NCI-H748 treated with DMSO at 0.1 percent for 48 hours (cell line): ENCODE data around the gene RAB21.

Source experiments
- DNase-seq: peaks from one replicate; lab custom pipeline; 2025; lab: John Stamatoyannopoulos, UW

RAB21 gene

GRCh38 chr12:71754461-71755145, at the start of gene RAB21:
TSS of gene RAB21 (plus strand) at chr12:71754863. CDS start at chr12:71755130, 267 bp downstream.
- peak; percentile 94 for DNase-seq

GRCh38 chr12:71704920-71705319, 49.7 kb upstream of the RAB21 start:
- no peak for DNase-seq

GRCh38 chr12:71708658-71709057, 46.0 kb upstream of the RAB21 start:
- no peak for DNase-seq

- no peak for DNase-seq
These were observed 44.2 kb upstream of the RAB21 start for GRCh38 chr12:71710276-71711125.

GRCh38 chr12:71718611-71719010, 36.1 kb upstream of the RAB21 start:
- no peak for DNase-seq

DNA sequence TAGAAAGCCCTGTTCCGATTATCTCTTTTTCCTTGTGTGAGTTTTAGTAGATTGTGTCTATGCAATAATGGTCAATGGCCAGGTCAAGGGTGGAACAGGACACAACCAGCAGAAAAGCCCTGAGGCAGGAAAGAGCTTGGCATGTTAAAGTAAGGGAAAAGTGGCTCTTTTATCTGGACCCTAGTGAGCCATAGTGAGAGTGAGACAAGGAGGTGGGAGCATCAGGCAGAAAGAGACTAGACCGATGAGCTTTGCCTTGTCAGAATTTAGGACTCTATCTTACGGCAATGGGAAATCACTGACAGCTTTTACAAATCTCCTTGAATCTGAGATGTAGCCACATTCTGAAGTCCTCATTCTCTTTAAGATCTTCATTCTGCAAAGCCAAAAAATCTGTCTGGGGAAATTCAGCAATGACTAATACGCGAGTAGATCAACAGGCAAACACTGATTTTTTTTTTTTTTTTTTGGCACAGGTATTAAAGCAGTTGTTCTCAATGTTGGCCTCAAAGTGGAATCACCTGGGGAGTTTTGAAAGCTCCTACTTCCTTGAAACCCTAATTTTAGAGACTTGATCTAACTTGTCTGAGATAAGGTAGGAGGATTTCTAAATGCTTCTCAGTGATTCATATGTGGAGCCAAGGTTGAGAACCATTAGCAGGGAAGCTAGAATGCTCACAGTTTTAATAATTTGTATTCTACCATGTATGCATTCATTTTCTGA, 34.9 kb upstream of the RAB21 start:
- DNase-seq, result no peak

- DNase-seq, result no peak
These were observed 32.7 kb upstream of the RAB21 start for GRCh38 chr12:71721783-71722505.

- DNase-seq, result no peak
These were observed 29.7 kb upstream of the RAB21 start for GRCh38 chr12:71725011-71725410.

- DNase-seq, result no peak
These were observed 28.1 kb upstream of the RAB21 start for GRCh38 chr12:71726548-71726947.

DNA sequence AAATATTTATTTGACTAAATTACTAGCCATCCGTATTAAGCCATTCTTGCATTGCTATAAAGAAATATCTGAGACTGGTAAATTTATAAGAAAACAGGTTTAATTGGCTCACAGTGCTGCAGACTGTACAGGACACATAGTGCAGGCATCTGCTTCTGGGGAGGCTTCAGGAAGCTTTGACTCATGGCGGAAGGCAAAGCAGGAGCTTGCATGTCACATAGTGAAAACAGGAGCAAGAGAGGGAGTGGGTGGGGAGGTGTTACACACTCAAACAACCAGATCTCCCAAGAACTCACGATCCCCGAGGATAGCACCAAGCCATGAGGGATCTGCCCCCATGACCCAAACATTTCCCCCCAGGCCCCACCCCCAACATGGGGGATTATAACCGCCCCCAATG, 26.7 kb upstream of the RAB21 start:
- DNase-seq, result no peak

- DNase-seq, result no peak
These were observed 23.7 kb upstream of the RAB21 start for GRCh38 chr12:71730936-71731335.

DNA sequence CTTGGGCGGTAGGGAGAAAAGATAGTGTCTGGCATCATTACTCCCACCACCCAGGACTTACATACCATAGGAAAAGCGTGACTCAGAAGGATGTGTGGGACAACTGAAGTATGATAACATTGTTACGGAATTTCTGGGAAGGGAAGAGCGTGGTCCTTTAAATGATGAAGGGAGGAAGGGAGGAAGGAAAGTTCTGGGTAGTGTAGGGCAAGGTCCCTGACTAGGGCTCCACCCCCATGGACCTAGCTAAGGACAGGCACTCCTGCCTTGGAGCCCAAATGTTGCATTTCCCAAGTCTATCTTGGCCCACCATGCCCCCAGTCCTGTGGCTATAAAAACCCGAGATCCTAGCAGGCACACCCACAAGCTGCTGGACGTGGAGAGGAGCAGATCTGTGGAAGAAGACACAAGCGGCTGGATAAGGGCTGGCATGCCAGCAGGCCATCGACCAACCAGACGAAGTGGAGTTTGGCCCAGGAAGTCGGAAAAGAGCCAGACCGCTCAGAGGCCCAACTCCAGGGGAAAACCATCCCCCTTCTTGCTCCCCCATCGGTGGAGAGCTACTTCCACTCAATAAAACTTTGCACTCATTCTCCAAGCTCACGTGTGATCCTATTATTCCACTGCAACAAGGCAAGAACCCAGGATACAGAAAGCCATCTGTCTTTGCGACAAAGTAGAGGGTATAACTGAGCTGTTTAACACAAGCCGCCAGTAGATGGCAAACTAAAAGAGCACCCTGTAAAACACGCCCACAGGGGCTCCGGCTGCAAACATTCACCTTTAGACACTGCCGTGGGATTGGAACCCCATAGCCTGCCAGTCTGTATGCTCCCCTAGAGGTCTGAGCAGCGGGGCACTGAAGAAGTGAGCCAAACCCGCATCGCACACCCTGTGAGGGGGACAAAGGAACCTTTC, 23.0 kb upstream of the RAB21 start:
- no peak for DNase-seq

- DNase-seq, result no peak
These were observed 22.3 kb upstream of the RAB21 start for GRCh38 chr12:71732357-71732712.

GRCh38 chr12:71737197-71737596, 17.5 kb upstream of the RAB21 start:
- DNase-seq, result no peak

DNA sequence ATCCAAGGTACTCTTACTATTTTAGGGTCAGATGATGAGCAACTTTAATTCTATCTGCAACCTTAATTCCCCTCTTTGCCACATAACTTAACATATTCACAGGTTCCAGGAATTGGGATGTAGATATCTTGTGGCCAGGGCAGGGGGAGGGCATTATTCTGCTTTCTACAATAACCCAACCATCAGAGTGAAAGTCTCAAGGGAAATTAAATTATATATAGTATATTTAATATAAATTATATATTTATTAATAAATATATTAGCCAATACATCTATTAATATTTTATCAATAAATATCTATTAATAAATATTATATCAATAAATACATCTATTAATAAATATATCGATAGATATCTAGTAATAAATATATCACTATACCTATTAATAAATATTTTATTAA, 11.7 kb upstream of the RAB21 start:
- no peak for DNase-seq

- no peak for DNase-seq
These were observed 10.0 kb upstream of the RAB21 start for GRCh38 chr12:71744522-71745300.

GRCh38 chr12:71746974-71747611, 7.6 kb upstream of the RAB21 start:
- peak; percentile 67 for DNase-seq

- no peak for DNase-seq
These were observed 6.4 kb upstream of the RAB21 start for GRCh38 chr12:71748081-71748850.

DNA sequence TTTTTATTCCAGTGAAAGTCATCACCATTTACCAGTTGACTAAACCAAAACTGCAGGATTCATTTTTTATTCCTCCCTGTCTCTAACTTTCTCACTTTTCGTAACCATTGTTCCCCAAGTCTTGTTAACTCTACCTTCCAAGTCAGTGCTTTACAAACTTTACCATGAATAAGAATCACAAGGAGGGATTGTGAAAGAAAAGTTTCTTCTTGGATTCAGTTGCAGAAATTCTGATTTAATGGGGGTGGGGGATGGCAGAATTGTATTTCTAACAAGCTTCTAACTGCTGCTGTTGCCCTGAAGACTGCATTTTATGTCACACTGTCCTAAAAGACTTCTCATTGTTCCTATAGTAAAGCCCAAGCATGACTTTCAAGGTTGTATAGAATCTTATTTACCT, 5.0 kb upstream of the RAB21 start:
- DNase-seq, result no peak
